ENCODE measurements around the gene DNAJB12. TPM values are rescaled to one million over a fixed set of nuclear protein-coding genes. Genes with fewer than 3 reads are reported as not detected.
"Not testable (repeated sequence)": the region's sequence is repeated elsewhere in the genome, so short reads cannot be mapped to it uniquely, and the experiment has no call there.

The DNAJB12 gene
- total and polyA plus RNA-seq, 8 donors, result 2.3 to 43.2 (median 18.2) TPM

- Histone ChIP-seq H3K4me1 (peaks cover 26 to 32% (median 27%) of the 10 kb centered on the region in 4 donors), H3K9me3 (no peaks in the 10 kb centered on the region), H3K4me3 (no peak overlapping the region), H3K36me3 (no peaks in the 10 kb centered on the region), H3K27ac (peak overlapping the region; percentile 70 to 78 (median 73)), H3K27me3 (no peaks in the 10 kb centered on the region)
- intact Hi-C loops (cut with DNase I; ENCODE audit: low total_unique reads), result no loop called here
- TF ChIP-seq POLR2AphosphoS5 (IDR thresholded peaks at IDR 0.05) (peak in 2 of 3 donors; percentile 74 to 79), POLR2A (IDR thresholded peaks at IDR 0.05) (no peak)
- TF ChIP-seq, protein P1, sequence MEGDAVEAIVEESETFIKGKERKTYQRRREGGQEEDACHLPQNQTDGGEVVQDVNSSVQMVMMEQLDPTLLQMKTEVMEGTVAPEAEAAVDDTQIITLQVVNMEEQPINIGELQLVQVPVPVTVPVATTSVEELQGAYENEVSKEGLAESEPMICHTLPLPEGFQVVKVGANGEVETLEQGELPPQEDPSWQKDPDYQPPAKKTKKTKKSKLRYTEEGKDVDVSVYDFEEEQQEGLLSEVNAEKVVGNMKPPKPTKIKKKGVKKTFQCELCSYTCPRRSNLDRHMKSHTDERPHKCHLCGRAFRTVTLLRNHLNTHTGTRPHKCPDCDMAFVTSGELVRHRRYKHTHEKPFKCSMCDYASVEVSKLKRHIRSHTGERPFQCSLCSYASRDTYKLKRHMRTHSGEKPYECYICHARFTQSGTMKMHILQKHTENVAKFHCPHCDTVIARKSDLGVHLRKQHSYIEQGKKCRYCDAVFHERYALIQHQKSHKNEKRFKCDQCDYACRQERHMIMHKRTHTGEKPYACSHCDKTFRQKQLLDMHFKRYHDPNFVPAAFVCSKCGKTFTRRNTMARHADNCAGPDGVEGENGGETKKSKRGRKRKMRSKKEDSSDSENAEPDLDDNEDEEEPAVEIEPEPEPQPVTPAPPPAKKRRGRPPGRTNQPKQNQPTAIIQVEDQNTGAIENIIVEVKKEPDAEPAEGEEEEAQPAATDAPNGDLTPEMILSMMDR (IDR thresholded peaks at IDR 0.05), result no peak
- peak; percentile 57 to 87 for DNase-seq
- WGBS, 5 donors, result 51 to 65% (median 52%) methylated on average over 7 of the region's 7 CpGs
These were observed 46.3 kb downstream of the DNAJB12 start for GRCh38 chr10:72308320-72308987.

GRCh38 chr10:72307711-72308110 is 47.0 kb downstream of the DNAJB12 start:
- H3K27me3 ChIP-seq; H3K9me3 ChIP-seq; DNase-seq; H3K4me3 ChIP-seq; intact Hi-C loops (cut with DNase I; ENCODE audit: low total_unique reads); H3K36me3 ChIP-seq: not testable (repeated sequence)
- peaks cover 26 to 32% (median 27%) of the 10 kb centered on the region in 4 donors for H3K4me1 ChIP-seq
- peak overlapping the region; percentile 23 to 78 (median 73) for H3K27ac ChIP-seq
- 93 to 98% (median 96%) methylated on average over 7 of the region's 7 CpGs for WGBS, 5 donors

DNA sequence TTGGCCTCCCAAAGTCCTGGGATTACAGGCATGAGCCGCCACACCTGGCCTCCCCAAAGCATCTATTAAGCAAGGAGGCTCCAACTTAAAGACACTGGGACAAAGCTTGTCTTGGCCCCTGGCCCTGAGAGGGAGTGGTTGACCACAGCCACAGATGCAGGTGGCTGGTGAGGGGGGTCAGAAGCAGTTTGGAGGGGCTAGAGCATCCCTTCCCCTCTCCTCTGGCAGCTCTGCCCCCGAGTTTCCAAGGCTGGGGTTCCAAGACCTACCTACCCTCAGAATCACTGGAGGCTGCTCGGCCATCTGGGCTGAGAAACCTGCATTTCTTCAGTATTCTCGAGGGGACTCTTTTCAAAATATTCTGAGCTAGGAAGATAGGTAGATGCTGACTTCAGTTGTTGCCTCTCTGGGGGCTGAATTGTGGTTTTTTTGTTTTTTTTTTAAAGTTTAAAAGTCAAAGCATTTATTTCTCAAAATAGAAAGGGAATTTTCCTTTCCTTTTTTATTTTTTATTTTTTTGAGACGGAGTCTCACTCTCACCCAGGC is 48.4 kb downstream of the DNAJB12 start:
- 69 to 85% (median 78%) methylated on average over 5 of the region's 5 CpGs for WGBS, 5 donors
- H3K27ac ChIP-seq, result peak overlapping the region in 2 of 5 donors; percentile 5 to 11
- DNase-seq, result no peak
- H3K36me3 ChIP-seq, result no peaks in the 10 kb centered on the region
- TF ChIP-seq, protein P1 (IDR thresholded peaks at IDR 0.05), result no peak
- TF ChIP-seq EP300 (IDR thresholded peaks at IDR 0.05), result no peak
- no peak for TF ChIP-seq POLR2AphosphoS5 (IDR thresholded peaks at IDR 0.05)
- TF ChIP-seq POLR2A (IDR thresholded peaks at IDR 0.05), result no peak
- no peaks in the 10 kb centered on the region for H3K27me3 ChIP-seq
- peaks cover 26 to 32% (median 27%) of the 10 kb centered on the region in 4 donors for H3K4me1 ChIP-seq
- intact Hi-C loops (cut with DNase I; ENCODE audit: low total_unique reads), result no loop called here
- H3K4me3 ChIP-seq, result no peak overlapping the region
- H3K9me3 ChIP-seq, result no peaks in the 10 kb centered on the region

GRCh38 chr10:72303424-72304128 is 51.1 kb downstream of the DNAJB12 start:
- no peak overlapping the region for H3K27ac ChIP-seq
- DNase-seq, result no peak
- H3K9me3 ChIP-seq, result no peaks in the 10 kb centered on the region
- H3K4me3 ChIP-seq, result no peak overlapping the region
- intact Hi-C loops (cut with DNase I; ENCODE audit: low total_unique reads), result no loop called here
- WGBS, 5 donors, result 82 to 91% (median 88%) methylated on average over 6 to 8 of the region's 8 CpGs
- no peaks in the 10 kb centered on the region for H3K36me3 ChIP-seq
- no peaks in the 10 kb centered on the region for H3K27me3 ChIP-seq
- TF ChIP-seq POLR2A (IDR thresholded peaks at IDR 0.05), result no peak
- TF ChIP-seq, protein P1 (IDR thresholded peaks at IDR 0.05), result no peak
- no peak for TF ChIP-seq EP300 (IDR thresholded peaks at IDR 0.05)
- TF ChIP-seq POLR2AphosphoS5 (IDR thresholded peaks at IDR 0.05), result no peak
- peaks cover 6 to 9% (median 7%) of the 10 kb centered on the region in 4 donors for H3K4me1 ChIP-seq
